HCT116 (cell line): ENCODE results near the gene NOTCH1.

Experiments used
- EGR1 ChIP-seq: IDR thresholded peaks from 2 replicates; pipeline ENCODE4 v1.6.1; 2012; ENCODE audit warnings: low read depth
- EZH2 ChIP-seq: fragments of 200-600 bp; sonication (generic); IDR thresholded peaks from 2 replicates; pipeline ENCODE4 v1.6.1; 2017; ENCODE audit warnings: antibody characterized with exemption, mixed run types
- EZH2phosphoT487 ChIP-seq: fragments of 200-600 bp; IDR thresholded peaks from 2 replicates; pipeline ENCODE4 v1.6.1; 2018; ENCODE audit warnings: antibody characterized with exemption, borderline replicate concordance
- POLR2A ChIP-seq: IDR thresholded peaks from 2 replicates; pipeline ENCODE4 v1.7.0; 2011; ENCODE audit warnings: borderline replicate concordance; ENCODE audit not compliant: insufficient read depth, insufficient read length; ENCODE audit errors: extremely low read depth
- SRF ChIP-seq: IDR thresholded peaks from 2 replicates; pipeline ENCODE4 v1.6.1; 2012; ENCODE audit warnings: low read depth
- TF ChIP-seq, protein P1 (sequence below), 3 experiments: fragments of 200-600 bp in 1 of 3; sonication (generic) in 1 of 3; IDR thresholded peaks in 2 of 3; conservative IDR thresholded peaks in 1 of 3; 2 replicates each; pipeline ENCODE4 v1.5.1; 2012 to 2017; ENCODE audit warnings: low read depth in 2 of 3, low read length in 2 of 3, antibody characterized with exemption in 1 of 3, borderline replicate concordance in 1 of 3, control low read depth in 1 of 3, mild to moderate bottlenecking in 1 of 3, mixed read lengths in 1 of 3, mixed run types in 1 of 3, moderate library complexity in 1 of 3; ENCODE audit not compliant: insufficient read depth in 1 of 3
- TF ChIP-seq, protein P2 (sequence below): IDR thresholded peaks from 2 replicates; pipeline ENCODE4 v1.6.1; 2012; ENCODE audit warnings: low read depth

DNA sequence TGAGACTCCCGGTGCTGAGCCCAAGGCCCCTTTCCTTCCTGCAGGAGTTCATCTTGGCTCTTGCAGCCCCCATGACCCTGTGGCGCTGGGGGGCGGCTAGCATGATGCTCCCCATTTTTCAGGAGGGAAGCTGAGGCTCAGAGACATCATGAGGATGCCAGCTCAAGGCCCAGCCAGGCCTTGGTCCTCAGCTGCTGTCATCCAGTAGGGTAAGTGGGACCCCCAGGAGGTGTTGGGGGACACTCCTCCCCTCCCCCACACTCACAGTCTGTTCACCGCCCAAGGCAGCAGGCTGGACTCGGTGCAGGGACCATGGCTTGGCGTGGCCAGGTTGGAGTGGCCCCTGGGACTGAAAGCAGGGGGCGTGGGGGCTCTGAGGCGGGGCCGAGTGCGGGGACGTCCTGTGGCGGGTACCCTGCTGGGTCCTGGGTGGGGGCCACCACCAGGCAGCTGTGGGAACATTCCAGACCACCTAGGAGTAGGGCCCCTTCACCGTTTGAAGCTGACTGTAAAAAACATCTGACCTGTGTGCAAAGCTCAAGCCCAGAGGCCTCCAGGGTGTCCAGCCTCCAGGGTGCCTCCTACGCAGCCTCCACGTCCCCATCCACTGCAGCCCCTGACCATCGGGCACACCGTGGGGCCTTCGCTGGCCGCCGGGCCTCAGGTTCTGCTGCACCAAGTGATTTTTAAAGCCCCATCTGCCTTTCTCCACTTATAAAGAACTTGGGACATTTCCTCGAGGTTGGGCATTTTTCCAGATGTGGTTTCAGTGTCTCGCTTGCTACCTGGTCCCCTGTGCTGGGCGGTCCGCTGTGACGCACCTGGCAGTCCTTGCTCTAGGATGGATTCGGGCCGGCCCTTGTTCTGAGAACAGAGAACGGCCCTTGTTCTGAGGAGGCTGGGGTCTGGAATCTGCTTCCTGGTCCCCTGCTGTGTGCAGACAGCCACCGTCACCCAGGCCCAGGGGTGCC, 3.4 kb upstream of the NOTCH1 start:
- TF ChIP-seq SRF: no peak
- TF ChIP-seq EZH2phosphoT487: no peak
- TF ChIP-seq POLR2A: no peak
- no peak for TF ChIP-seq EGR1
- TF ChIP-seq, protein P1, sequence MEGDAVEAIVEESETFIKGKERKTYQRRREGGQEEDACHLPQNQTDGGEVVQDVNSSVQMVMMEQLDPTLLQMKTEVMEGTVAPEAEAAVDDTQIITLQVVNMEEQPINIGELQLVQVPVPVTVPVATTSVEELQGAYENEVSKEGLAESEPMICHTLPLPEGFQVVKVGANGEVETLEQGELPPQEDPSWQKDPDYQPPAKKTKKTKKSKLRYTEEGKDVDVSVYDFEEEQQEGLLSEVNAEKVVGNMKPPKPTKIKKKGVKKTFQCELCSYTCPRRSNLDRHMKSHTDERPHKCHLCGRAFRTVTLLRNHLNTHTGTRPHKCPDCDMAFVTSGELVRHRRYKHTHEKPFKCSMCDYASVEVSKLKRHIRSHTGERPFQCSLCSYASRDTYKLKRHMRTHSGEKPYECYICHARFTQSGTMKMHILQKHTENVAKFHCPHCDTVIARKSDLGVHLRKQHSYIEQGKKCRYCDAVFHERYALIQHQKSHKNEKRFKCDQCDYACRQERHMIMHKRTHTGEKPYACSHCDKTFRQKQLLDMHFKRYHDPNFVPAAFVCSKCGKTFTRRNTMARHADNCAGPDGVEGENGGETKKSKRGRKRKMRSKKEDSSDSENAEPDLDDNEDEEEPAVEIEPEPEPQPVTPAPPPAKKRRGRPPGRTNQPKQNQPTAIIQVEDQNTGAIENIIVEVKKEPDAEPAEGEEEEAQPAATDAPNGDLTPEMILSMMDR (IDR thresholded peaks at IDR 0.05 in 2 of 3, conservative IDR thresholded peaks at IDR 0.05 in 1 of 3; ENCODE audit: borderline replicate concordance in 1 of 3, insufficient read depth in 1 of 3, low read depth in 2 of 3, low read length in 2 of 3): no peak
- TF ChIP-seq, protein P2, sequence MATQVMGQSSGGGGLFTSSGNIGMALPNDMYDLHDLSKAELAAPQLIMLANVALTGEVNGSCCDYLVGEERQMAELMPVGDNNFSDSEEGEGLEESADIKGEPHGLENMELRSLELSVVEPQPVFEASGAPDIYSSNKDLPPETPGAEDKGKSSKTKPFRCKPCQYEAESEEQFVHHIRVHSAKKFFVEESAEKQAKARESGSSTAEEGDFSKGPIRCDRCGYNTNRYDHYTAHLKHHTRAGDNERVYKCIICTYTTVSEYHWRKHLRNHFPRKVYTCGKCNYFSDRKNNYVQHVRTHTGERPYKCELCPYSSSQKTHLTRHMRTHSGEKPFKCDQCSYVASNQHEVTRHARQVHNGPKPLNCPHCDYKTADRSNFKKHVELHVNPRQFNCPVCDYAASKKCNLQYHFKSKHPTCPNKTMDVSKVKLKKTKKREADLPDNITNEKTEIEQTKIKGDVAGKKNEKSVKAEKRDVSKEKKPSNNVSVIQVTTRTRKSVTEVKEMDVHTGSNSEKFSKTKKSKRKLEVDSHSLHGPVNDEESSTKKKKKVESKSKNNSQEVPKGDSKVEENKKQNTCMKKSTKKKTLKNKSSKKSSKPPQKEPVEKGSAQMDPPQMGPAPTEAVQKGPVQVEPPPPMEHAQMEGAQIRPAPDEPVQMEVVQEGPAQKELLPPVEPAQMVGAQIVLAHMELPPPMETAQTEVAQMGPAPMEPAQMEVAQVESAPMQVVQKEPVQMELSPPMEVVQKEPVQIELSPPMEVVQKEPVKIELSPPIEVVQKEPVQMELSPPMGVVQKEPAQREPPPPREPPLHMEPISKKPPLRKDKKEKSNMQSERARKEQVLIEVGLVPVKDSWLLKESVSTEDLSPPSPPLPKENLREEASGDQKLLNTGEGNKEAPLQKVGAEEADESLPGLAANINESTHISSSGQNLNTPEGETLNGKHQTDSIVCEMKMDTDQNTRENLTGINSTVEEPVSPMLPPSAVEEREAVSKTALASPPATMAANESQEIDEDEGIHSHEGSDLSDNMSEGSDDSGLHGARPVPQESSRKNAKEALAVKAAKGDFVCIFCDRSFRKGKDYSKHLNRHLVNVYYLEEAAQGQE: no peak
- TF ChIP-seq EZH2: no peak
